Esophagus squamous epithelium (tissue), 5 donors: ENCODE results near the gene CCND2. TPM values are rescaled to one million over a fixed set of nuclear protein-coding genes. Genes with fewer than 3 reads are reported as not detected.

Experiments used
- DNase-seq: peaks from one replicate; lab custom pipeline; 2025; lab: John Stamatoyannopoulos, UW
- H3K27ac ChIP-seq, 4 donors: fragments of 200-600 bp; sonication (generic); one replicate each; pipeline ENCODE4 v1.5.1; 2016 to 2019; ENCODE audit warnings: mild to moderate bottlenecking in 1 of 4
- H3K27me3 ChIP-seq, 4 donors: fragments of 200-600 bp; sonication (generic); 1 replicate in 3 of 4; 2 replicates in 1 of 4; pipeline versions ENCODE4 v1.5.1 to v1.6.0; 2017 to 2021; ENCODE audit warnings: antibody characterized with exemption in 1 of 4
- H3K36me3 ChIP-seq, 3 donors: fragments of 200-600 bp; sonication (generic); one replicate each; pipeline ENCODE4 v1.5.1; 2016 to 2019
- H3K4me1 ChIP-seq, 3 donors: fragments of 200-600 bp; sonication (generic); one replicate each; pipeline ENCODE4 v1.5.1; 2017 to 2019
- H3K4me3 ChIP-seq, 4 donors: fragments of 200-600 bp; sonication (generic); 1 replicate in 3 of 4; 2 replicates in 1 of 4; pipeline ENCODE4 v1.5.1; 2016 to 2019; ENCODE audit warnings: mild to moderate bottlenecking in 2 of 4, moderate library complexity in 1 of 4
- H3K9me3 ChIP-seq, 3 donors: fragments of 200-600 bp; sonication (generic); one replicate each; pipeline ENCODE4 v1.5.1; 2016 to 2019
- CTCF ChIP-seq, 6 experiments: fragments of 450-650 bp in 4 of 6; fragments of 200-600 bp in 2 of 6; sonication (generic) in 2 of 6; IDR thresholded peaks; one replicate each; pipeline ENCODE4 v1.5.1; 2016 to 2019; ENCODE audit warnings: antibody characterized with exemption in 6 of 6, mild to moderate bottlenecking in 4 of 6, moderate library complexity in 4 of 6
- POLR2A ChIP-seq, 4 donors: fragments of 450-650 bp; IDR thresholded peaks; one replicate each; pipeline ENCODE4 v1.6.1; 2017; ENCODE audit warnings: antibody characterized with exemption in 4 of 4, mild to moderate bottlenecking in 4 of 4, moderate library complexity in 3 of 4
- WGBS, 2 donors: methylation state at CpG; one replicate each; pipeline ENCODE4 v1.1.5; 2018; 5-methylcytosine and 5-hydroxymethylcytosine counted together
- intact Hi-C: fragments of 100-400 bp; cut with DNase I; formaldehyde crosslinking; loops from one replicate; pipeline ENCODE4 v1.15.0; 2022
- total RNA-seq, 4 donors: library from RNA; depleted of rRNA; stranded (reverse); fragments of >200 nt; gene quantifications; one replicate each; pipeline ENCODE4 v1.1.0, GENCODE V29; 2016
- donor health status: DM: yes; HTN: yes; CAD: no.

Gene CCND2
- total RNA-seq, 4 donors from 2014 or later, result 13.9 to 49.8 (median 35.9) TPM

- Histone ChIP-seq H3K27ac (no peak overlapping the region), H3K36me3 (no peaks in the 10 kb centered on the region), H3K27me3 (peaks cover 0 to 42% (median 0%) of the 10 kb centered on the region in 4 donors), H3K9me3 (no peaks in the 10 kb centered on the region), H3K4me1 (no peaks in the 10 kb centered on the region), H3K4me3 (no peak overlapping the region)
- DNase-seq, result no peak
- TF ChIP-seq POLR2A (IDR thresholded peaks at IDR 0.05) (no peak), CTCF (IDR thresholded peaks at IDR 0.05) (no peak)
- WGBS, 2 donors, result 66 to 83% methylated on average over 4 to 5 of the region's 6 CpGs
- intact Hi-C loops, result no loop called here
Observed at GRCh38 chr12:4230526-4230925, 43.0 kb upstream of the CCND2 start.

GRCh38 chr12:4238577-4238976, 35.0 kb upstream of the CCND2 start:
- no peak for DNase-seq
- H3K4me1 ChIP-seq, result no peaks in the 10 kb centered on the region
- TF ChIP-seq CTCF (IDR thresholded peaks at IDR 0.05) (no peak), POLR2A (IDR thresholded peaks at IDR 0.05) (no peak)
- peaks cover 0 to 11% (median 0%) of the 10 kb centered on the region in 3 donors for H3K9me3 ChIP-seq
- 73 to 79% methylated on average over 2 of the region's 2 CpGs for WGBS, 2 donors
- H3K27me3 ChIP-seq, result peaks cover 0 to 40% (median 0%) of the 10 kb centered on the region in 4 donors
- no peak overlapping the region for H3K27ac ChIP-seq
- H3K4me3 ChIP-seq, result no peak overlapping the region
- no peaks in the 10 kb centered on the region for H3K36me3 ChIP-seq
- intact Hi-C loops, result no loop called here

GRCh38 chr12:4239746-4240145, 33.8 kb upstream of the CCND2 start:
- intact Hi-C loops, result no loop called here
- Histone ChIP-seq H3K4me1 (no peaks in the 10 kb centered on the region), H3K9me3 (peaks cover 0 to 11% (median 0%) of the 10 kb centered on the region in 3 donors), H3K4me3 (no peak overlapping the region), H3K27ac (no peak overlapping the region), H3K36me3 (no peaks in the 10 kb centered on the region), H3K27me3 (peaks cover 0 to 41% (median 0%) of the 10 kb centered on the region in 4 donors)
- WGBS, 2 donors, result 85 to 93% methylated on average over 3 to 4 of the region's 4 CpGs
- TF ChIP-seq POLR2A (IDR thresholded peaks at IDR 0.05) (no peak), CTCF (IDR thresholded peaks at IDR 0.05) (no peak)
- DNase-seq, result no peak

- intact Hi-C loops, result no loop called here
- H3K27me3 ChIP-seq, result peaks cover 0 to 47% (median 0%) of the 10 kb centered on the region in 4 donors
- H3K36me3 ChIP-seq, result no peaks in the 10 kb centered on the region
Observed at GRCh38 chr12:4240161-4240783, 33.3 kb upstream of the CCND2 start.

More at GRCh38 chr12:4240161-4240783, 33.3 kb upstream of the CCND2 start:
- 60 to 77% methylated on average over 1 to 4 of the region's 5 CpGs for WGBS, 2 donors
- no peak for DNase-seq
- H3K4me1 ChIP-seq, result no peaks in the 10 kb centered on the region
- no peak for TF ChIP-seq POLR2A (IDR thresholded peaks at IDR 0.05)
- no peak for TF ChIP-seq CTCF (IDR thresholded peaks at IDR 0.05)
- no peak overlapping the region for H3K4me3 ChIP-seq
- H3K9me3 ChIP-seq, result peaks cover 0 to 11% (median 0%) of the 10 kb centered on the region in 3 donors
- no peak overlapping the region for H3K27ac ChIP-seq
